Measurements from ENCODE around the gene DZANK1.

Gene DZANK1

GRCh38 chr20:18481596-18481995 lies 14.8 kb upstream of the DZANK1 start:
- no peak for TF ChIP-seq CTCF (IDR thresholded peaks at IDR 0.05; ENCODE audit: low read depth, low read length)
- DNase-seq (ENCODE audit: extremely low read depth, low read depth), result no peak

GRCh38 chr20:18477821-18478220 lies 11.0 kb upstream of the DZANK1 start:
- DNase-seq (ENCODE audit: extremely low read depth, low read depth), result no peak
- no peak for TF ChIP-seq CTCF (IDR thresholded peaks at IDR 0.05; ENCODE audit: low read depth, low read length)

- no peak for DNase-seq (ENCODE audit: extremely low read depth, low read depth)
- no peak for TF ChIP-seq CTCF (IDR thresholded peaks at IDR 0.05; ENCODE audit: low read depth, low read length)
Measured at GRCh38 chr20:18477218-18477617, 10.4 kb upstream of the DZANK1 start.

- no peak for DNase-seq (ENCODE audit: extremely low read depth, low read depth)
- no peak for TF ChIP-seq CTCF (IDR thresholded peaks at IDR 0.05; ENCODE audit: low read depth, low read length)
Measured at GRCh38 chr20:18466574-18466893, 296 bp downstream of the DZANK1 start.

GRCh38 chr20:18465536-18466200 lies 1.2 kb downstream of the DZANK1 start:
- DNase-seq (ENCODE audit: extremely low read depth, low read depth), result no peak
- no peak for TF ChIP-seq CTCF (IDR thresholded peaks at IDR 0.05; ENCODE audit: low read depth, low read length)

- TF ChIP-seq CTCF (IDR thresholded peaks at IDR 0.05; ENCODE audit: low read depth, low read length), result no peak
- DNase-seq (ENCODE audit: extremely low read depth, low read depth), result no peak
Measured at GRCh38 chr20:18456600-18456999, 10.2 kb downstream of the DZANK1 start.

GRCh38 chr20:18443886-18444285 lies 22.9 kb downstream of the DZANK1 start:
- DNase-seq (ENCODE audit: extremely low read depth, low read depth), result no peak

More at GRCh38 chr20:18443886-18444285, 22.9 kb downstream of the DZANK1 start:
- no peak for TF ChIP-seq CTCF (IDR thresholded peaks at IDR 0.05; ENCODE audit: low read depth, low read length)

Data from AG09319 (cell line).